ENCODE results near the gene GLYATL1B.
"Not testable (repeated sequence)": the region's sequence is repeated elsewhere in the genome, so short reads cannot be mapped to it uniquely, and the experiment has no call there.

Gene GLYATL1B

GRCh38 chr11:59086007-59086406 lies at the start of gene GLYATL1B:
GLYATL1B (plus strand) TSS chr11:59086307; CDS start chr11:59086307, 0 bp downstream.
- DNase-seq, result not testable (repeated sequence)

GRCh38 chr11:59036542-59036941 lies 49.6 kb upstream of the GLYATL1B start:
- not testable (repeated sequence) for DNase-seq

- DNase-seq, result not testable (repeated sequence)
These were observed 48.7 kb upstream of the GLYATL1B start for GRCh38 chr11:59037434-59037833.

GRCh38 chr11:59040607-59041006 lies 45.5 kb upstream of the GLYATL1B start:
- no peak for DNase-seq

GRCh38 chr11:59051383-59051782 lies 34.7 kb upstream of the GLYATL1B start:
- DNase-seq, result not testable (repeated sequence)

GRCh38 chr11:59052355-59052754 lies 33.8 kb upstream of the GLYATL1B start:
- DNase-seq, result not testable (repeated sequence)

GRCh38 chr11:59053387-59053786 lies 32.7 kb upstream of the GLYATL1B start:
- no peak for DNase-seq

GRCh38 chr11:59058120-59059033 lies 27.7 kb upstream of the GLYATL1B start:
- DNase-seq, result peak; percentile 21

- not testable (repeated sequence) for DNase-seq
These were observed 26.0 kb upstream of the GLYATL1B start for GRCh38 chr11:59060096-59060495.

GRCh38 chr11:59062602-59063529 lies 23.2 kb upstream of the GLYATL1B start:
- DNase-seq, result no peak

- DNase-seq, result not testable (repeated sequence)
These were observed 21.9 kb upstream of the GLYATL1B start for GRCh38 chr11:59063996-59064727.

GRCh38 chr11:59069087-59069486 lies 17.0 kb upstream of the GLYATL1B start:
- no peak for DNase-seq

GRCh38 chr11:59076876-59077571 lies 9.1 kb upstream of the GLYATL1B start:
- no peak for DNase-seq

GRCh38 chr11:59078435-59078834 lies 7.7 kb upstream of the GLYATL1B start:
- DNase-seq, result no peak

GRCh38 chr11:59079086-59079485 lies 7.0 kb upstream of the GLYATL1B start:
- no peak for DNase-seq

- not testable (repeated sequence) for DNase-seq
These were observed 5.7 kb upstream of the GLYATL1B start for GRCh38 chr11:59080421-59080820.

- DNase-seq, result not testable (repeated sequence)
These were observed 4.6 kb upstream of the GLYATL1B start for GRCh38 chr11:59081430-59082020.

- no peak for DNase-seq
These were observed 2.1 kb downstream of the GLYATL1B start for GRCh38 chr11:59088162-59088561.

GRCh38 chr11:59093576-59093975 lies 7.5 kb downstream of the GLYATL1B start:
- not testable (repeated sequence) for DNase-seq

GRCh38 chr11:59095225-59095624 lies 9.1 kb downstream of the GLYATL1B start:
- not testable (repeated sequence) for DNase-seq

GRCh38 chr11:59095972-59096575 lies 10.0 kb downstream of the GLYATL1B start:
- DNase-seq, result not testable (repeated sequence)

Data from T1000 (cell line).